Stomach (tissue), 4 donors: ENCODE measurements around the gene NAAA.

Experiments
- EP300 ChIP-seq: sonication (generic); formaldehyde crosslinking; IDR thresholded peaks from one replicate; pipeline ENCODE4 v1.6.1; 2017; ENCODE audit warnings: antibody characterized with exemption
- POLR2A ChIP-seq, 4 donors: fragments of 450-650 bp; IDR thresholded peaks; one replicate each; pipeline ENCODE4 v1.6.1; 2016; ENCODE audit warnings: antibody characterized with exemption in 4 of 4, control low read depth in 2 of 4, mild to moderate bottlenecking in 1 of 4, moderate library complexity in 1 of 4
- POLR2AphosphoS5 ChIP-seq, 3 donors: sonication (generic); formaldehyde crosslinking; IDR thresholded peaks; one replicate each; pipeline ENCODE4 v1.6.1; 2016; ENCODE audit warnings: antibody characterized with exemption in 3 of 3
- TF ChIP-seq, protein P1 (sequence below), 7 experiments: fragments of 450-650 bp in 4 of 7; fragments of 200-600 bp in 3 of 7; sonication (generic) in 3 of 7; IDR thresholded peaks; one replicate each; pipeline ENCODE4 v1.5.1; 2016 to 2019; ENCODE audit warnings: antibody characterized with exemption in 7 of 7, control low read depth in 2 of 7, mild to moderate bottlenecking in 1 of 7

DNA sequence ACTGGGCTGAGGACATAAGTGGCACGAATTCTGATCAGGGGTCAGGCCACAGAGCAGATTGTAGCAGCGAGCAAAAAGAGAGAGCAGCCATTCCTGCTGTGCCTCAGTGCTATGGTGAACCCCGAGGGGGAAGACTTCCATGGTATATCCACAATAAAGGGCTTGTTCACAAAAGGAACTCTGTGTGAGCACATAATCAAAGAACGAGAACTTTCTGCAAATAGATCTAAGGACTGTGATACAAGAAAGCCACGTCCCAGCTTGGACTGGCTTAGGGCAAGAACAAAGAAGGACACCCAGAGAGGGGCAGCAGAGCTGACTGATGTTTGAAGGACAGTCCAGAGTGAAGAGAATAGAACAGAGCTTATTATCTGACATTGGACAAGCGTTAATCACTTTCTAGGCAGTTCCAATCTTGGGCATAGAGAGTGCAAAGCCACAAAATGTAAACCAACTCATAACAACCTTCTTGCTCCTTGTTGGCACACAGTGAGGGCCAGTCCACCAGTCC, 62.5 kb downstream of the NAAA start:
- TF ChIP-seq, protein P1, sequence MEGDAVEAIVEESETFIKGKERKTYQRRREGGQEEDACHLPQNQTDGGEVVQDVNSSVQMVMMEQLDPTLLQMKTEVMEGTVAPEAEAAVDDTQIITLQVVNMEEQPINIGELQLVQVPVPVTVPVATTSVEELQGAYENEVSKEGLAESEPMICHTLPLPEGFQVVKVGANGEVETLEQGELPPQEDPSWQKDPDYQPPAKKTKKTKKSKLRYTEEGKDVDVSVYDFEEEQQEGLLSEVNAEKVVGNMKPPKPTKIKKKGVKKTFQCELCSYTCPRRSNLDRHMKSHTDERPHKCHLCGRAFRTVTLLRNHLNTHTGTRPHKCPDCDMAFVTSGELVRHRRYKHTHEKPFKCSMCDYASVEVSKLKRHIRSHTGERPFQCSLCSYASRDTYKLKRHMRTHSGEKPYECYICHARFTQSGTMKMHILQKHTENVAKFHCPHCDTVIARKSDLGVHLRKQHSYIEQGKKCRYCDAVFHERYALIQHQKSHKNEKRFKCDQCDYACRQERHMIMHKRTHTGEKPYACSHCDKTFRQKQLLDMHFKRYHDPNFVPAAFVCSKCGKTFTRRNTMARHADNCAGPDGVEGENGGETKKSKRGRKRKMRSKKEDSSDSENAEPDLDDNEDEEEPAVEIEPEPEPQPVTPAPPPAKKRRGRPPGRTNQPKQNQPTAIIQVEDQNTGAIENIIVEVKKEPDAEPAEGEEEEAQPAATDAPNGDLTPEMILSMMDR (IDR thresholded peaks at IDR 0.05), result no peak
- TF ChIP-seq POLR2A (IDR thresholded peaks at IDR 0.05), result no peak
- TF ChIP-seq POLR2AphosphoS5 (IDR thresholded peaks at IDR 0.05), result no peak
- TF ChIP-seq EP300, result no peak
